NCI-H2196 (cell line): ENCODE data around the gene ZNF236.
A peak's percentile ranks its signal among the peaks of the same experiment; 100 is the strongest.

Source experiments
- DNase-seq: peaks from one replicate; lab custom pipeline; 2025; ENCODE audit not compliant: unreplicated experiment; lab: John Stamatoyannopoulos, UW

ZNF236 gene

DNA sequence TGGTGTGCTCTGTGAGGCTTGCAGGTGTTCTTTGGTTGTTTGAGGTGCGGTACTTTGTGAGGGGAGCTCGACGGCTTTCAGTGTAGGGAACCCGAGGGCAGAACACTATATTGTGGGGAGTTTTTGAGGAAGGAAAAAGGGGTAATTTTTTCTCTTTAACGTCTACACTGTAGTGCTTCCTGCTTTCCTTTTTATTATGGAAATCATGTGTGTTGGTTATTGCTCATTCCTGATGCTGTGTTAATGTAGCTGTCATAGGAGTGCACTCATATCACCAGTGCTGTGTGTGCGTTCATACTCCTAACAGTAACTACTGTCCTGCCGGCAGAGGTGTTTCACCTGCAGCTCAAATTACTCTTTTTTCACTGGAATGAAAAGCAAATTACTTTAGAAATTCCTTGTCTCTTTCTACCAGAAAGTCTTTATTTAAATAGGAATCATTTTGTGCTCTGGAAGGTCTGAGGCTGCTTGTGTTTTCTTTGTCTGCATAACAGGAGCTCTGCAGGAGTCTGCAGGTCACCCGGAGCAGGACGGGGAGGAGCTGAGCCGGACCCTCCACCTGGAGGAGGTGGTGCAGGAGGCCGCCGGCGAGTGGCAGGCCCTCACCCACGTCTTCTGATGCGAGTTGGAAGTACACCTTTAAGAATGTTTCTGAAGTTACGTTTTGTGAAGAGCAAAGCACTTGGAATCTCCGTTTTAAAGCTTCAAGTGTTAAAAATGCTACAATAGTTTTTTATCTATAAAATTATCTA lies 145.5 kb downstream of the ZNF236 start:
- DNase-seq = no peak

DNA sequence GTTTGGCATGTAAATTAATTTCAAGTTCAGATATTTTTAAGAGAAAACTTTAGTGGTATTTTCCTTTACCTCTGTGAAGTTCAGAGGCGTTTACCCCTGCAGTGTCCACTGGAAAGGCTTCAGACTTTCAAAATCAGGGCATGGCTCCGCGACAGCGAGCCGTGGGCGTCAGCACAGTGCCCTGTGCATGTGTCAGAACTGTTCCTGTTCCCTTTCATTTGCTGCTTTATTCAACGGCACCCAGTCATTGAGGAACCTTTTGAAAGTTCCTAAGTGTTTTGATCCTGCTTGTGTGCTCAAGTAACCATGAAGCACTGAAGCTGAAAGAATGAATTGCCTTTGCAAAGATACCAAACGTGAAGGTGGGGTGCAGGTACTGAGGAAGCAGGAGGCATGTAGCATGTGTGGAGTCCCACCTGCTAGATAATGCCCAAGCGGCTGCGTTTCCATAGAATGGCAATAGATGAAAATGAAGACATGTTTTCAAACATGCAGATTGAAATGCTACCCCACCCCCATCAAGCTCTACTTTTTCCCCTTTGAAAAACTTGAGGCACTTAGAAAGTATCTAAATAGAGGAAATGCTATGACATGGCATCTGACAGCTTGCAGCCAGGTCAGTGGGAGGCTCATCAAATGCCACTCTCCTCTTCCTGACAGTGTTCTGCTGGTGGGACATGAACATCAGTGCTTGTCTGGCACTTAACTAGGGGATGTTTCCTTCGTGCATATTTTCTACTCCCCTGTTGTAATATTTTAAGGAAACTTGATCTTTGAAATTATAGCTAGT lies 148.6 kb downstream of the ZNF236 start:
- no peak for DNase-seq

GRCh38 chr18:76972241-76972640 lies 149.9 kb downstream of the ZNF236 start:
- DNase-seq = no peak

DNA sequence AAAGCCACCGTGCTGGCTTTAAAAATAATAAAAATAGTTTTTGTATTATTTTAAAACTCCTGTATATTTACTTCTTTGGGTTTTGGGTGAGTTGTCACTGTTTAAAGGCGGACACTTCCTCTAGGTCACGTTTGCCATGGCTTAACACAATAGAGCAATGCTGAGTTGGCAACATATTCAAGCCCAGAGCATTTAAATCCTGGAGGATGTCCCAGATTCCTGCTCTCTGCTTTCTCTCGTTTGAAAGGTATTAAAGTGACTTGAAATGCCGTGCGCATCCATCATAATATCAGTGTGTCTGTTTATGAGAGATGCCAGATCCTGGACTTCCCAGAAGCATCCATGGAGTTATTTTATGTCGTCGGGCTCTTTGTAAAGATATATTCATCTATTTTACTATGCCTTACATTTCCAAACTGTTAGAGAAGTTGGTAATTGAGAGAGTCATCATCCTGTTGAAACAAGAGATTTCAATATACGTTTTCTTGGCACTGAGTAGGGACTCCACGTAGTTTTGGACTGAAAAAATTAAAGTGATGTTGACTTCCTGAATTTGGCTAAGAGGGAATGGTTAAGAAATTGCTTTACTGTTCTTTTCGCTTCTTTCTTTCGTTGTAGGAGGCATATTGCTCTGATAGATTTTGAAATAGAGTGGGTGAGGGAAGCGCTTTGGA lies 150.6 kb downstream of the ZNF236 start:
- no peak for DNase-seq

- DNase-seq = no peak
These were observed 151.3 kb downstream of the ZNF236 start for GRCh38 chr18:76973520-76974266.

GRCh38 chr18:76974386-76974785 lies 152.0 kb downstream of the ZNF236 start:
- no peak for DNase-seq

- no peak for DNase-seq
These were observed 153.3 kb downstream of the ZNF236 start for GRCh38 chr18:76975577-76976110.

- DNase-seq = peak; percentile 67
These were observed 154.8 kb downstream of the ZNF236 start for GRCh38 chr18:76977108-76977621.

DNA sequence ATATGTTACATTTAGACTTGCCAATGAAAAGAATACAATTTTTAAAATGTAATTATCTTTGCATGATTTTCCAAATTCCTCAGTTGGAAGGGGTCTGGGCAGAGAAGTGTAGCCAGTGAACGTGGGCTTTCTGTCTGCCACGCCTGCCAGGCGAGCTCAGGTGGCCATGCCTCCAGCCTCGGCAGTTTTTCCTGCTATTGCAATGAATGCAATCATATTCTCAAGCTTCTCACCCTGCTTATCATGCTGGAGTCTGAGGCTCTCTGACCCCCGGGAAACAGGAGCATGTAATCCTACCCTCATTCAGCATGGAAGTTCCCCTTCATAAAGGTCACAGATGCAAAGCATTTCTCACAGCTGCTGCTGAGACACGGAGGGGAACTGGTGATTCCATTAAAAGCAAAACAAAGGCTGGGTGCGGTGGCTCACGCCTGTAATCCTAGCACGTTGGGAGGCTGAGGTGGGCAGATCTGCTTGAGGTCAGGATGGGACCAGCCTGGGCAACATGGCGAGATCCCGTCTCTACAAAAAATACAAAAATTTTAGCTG lies 155.4 kb downstream of the ZNF236 start:
- DNase-seq = no peak

- no peak for DNase-seq
These were observed 156.3 kb downstream of the ZNF236 start for GRCh38 chr18:76978616-76979015.

DNA sequence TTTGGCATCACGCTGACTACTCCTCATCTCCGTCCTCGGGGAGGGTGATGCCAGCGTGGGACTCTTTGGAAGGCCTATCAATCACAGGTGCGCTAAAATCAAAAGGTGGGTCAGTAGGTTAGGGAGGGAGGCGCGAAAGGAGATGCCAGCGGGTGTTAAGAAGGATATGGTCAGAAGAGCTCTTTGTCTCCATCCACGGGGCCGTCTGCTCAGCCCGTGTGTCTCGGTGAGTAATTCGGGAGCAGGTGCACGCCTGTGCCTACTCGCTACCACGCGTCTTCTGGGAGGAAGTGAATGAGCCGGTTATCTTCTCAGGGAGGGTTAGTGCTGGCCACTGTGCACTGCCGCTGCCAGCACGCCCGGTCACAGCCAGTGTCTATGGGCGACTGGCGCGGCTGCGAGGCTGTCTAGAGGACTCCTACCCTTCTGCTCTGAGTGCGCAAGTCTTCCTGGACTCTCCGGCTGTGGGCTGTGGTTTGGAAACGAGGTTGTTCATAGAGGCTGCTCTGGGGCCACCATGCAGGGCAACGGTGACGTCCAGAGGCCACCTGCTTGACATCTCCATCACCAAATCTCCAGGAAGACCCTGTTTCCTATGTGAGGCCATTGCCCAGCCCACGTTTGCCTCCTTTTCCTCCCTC lies 156.9 kb downstream of the ZNF236 start:
- DNase-seq = no peak

GRCh38 chr18:76979906-76980305 lies 157.5 kb downstream of the ZNF236 start:
- DNase-seq = no peak

GRCh38 chr18:76980663-76981395 lies 158.5 kb downstream of the ZNF236 start:
- no peak for DNase-seq

DNA sequence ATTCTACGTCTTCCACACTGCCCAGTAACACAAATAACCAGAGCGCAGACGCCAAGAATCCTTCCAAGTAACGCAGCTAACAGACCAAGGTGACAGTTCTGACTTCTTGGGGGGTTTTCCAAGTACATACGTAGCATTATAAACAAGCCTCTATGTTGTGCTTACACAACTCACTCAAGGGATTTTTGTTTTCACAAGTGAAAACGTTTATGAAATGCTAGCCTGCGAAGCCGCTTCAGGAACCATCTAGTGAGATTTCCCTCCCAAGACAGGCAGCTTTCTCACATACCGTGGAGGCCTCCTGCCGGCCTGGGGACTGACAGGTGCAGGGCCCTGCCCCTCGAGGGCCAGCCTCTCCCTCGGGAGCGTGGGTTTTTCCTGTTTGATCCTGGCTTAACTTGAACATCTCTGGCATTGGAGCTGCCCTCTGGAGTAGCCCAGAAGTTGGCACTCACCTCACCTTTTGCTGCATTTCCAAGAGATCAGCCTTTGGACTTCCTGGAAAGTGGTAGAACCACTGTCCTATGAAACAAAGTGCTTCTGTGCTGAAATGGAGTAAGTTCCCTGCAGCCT lies 159.1 kb downstream of the ZNF236 start:
- no peak for DNase-seq

GRCh38 chr18:76982038-76982437 lies 159.7 kb downstream of the ZNF236 start:
- DNase-seq = no peak

- DNase-seq = peak; percentile 87
These were observed 160.7 kb downstream of the ZNF236 start for GRCh38 chr18:76982841-76983583.

- no peak for DNase-seq
These were observed 161.3 kb downstream of the ZNF236 start for GRCh38 chr18:76983613-76984051.
